ENCODE results near the gene ACAA2. TPM values are rescaled to one million over a fixed set of nuclear protein-coding genes. Genes with fewer than 3 reads are reported as not detected.

Gene ACAA2
- total RNA-seq, 1 experiment from 2014 or later: 6.5 TPM

DNA sequence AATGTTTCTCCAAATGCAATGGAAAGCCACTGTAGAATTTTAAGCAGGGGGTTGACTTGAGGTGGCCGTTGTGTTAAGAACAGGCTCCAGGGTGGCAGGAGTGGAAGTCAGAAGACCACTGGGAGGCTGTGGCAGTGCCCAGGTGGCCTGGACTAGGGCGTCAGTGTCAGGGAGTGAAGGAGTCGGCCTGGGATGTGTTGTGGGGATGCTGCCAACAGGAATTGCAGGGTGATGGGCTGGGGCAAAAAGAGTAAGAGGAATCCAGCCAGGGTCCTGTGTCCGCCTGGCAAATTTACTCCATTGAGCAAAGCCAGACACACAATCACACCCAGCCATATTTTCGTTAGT, 55.1 kb downstream of the ACAA2 start:
- Histone ChIP-seq H3K27ac (ENCODE audit: low read length) (no peak overlapping the region), H3K9me2 (replicated peaks; ENCODE audit: low read length) (no peaks in the 10 kb centered on the region), H3K27me3 (ENCODE audit: low read length) (no peaks in the 10 kb centered on the region), H3F3A (ENCODE audit: low read length, unreplicated experiment) (no peaks in the 10 kb centered on the region), H3K36me3 (ENCODE audit: low read depth, low read length) (no peaks in the 10 kb centered on the region), H3K9ac (ENCODE audit: low read length) (no peak overlapping the region), H3K79me2 (ENCODE audit: low read length) (no peaks in the 10 kb centered on the region), H4K20me1 (ENCODE audit: low read length) (no peaks in the 10 kb centered on the region), H3K9me3 (ENCODE audit: low read length) (no peaks in the 10 kb centered on the region), H3K4me3 (ENCODE audit: low read length) (no peak overlapping the region), H3K4me1 (ENCODE audit: insufficient read depth, low read length) (no peaks in the 10 kb centered on the region), H2AFZ (ENCODE audit: low read length) (no peak overlapping the region), H3K4me2 (ENCODE audit: low read length) (no peak overlapping the region)
- CTCF ChIA-PET: no interaction called here
- no TSS peak for BruUV-seq (replicated peaks)
- intact Hi-C loops (cut with micrococcal nuclease): no loop called here
- ATAC-seq (no peak), DNase-seq (no peak)
- POLR2A ChIA-PET (ENCODE audit: unreplicated experiment): no interaction called here
- TF ChIP-seq, protein P1, sequence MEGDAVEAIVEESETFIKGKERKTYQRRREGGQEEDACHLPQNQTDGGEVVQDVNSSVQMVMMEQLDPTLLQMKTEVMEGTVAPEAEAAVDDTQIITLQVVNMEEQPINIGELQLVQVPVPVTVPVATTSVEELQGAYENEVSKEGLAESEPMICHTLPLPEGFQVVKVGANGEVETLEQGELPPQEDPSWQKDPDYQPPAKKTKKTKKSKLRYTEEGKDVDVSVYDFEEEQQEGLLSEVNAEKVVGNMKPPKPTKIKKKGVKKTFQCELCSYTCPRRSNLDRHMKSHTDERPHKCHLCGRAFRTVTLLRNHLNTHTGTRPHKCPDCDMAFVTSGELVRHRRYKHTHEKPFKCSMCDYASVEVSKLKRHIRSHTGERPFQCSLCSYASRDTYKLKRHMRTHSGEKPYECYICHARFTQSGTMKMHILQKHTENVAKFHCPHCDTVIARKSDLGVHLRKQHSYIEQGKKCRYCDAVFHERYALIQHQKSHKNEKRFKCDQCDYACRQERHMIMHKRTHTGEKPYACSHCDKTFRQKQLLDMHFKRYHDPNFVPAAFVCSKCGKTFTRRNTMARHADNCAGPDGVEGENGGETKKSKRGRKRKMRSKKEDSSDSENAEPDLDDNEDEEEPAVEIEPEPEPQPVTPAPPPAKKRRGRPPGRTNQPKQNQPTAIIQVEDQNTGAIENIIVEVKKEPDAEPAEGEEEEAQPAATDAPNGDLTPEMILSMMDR (conservative IDR thresholded peaks at IDR 0.05; ENCODE audit: low read depth, low read length): no peak

DNA sequence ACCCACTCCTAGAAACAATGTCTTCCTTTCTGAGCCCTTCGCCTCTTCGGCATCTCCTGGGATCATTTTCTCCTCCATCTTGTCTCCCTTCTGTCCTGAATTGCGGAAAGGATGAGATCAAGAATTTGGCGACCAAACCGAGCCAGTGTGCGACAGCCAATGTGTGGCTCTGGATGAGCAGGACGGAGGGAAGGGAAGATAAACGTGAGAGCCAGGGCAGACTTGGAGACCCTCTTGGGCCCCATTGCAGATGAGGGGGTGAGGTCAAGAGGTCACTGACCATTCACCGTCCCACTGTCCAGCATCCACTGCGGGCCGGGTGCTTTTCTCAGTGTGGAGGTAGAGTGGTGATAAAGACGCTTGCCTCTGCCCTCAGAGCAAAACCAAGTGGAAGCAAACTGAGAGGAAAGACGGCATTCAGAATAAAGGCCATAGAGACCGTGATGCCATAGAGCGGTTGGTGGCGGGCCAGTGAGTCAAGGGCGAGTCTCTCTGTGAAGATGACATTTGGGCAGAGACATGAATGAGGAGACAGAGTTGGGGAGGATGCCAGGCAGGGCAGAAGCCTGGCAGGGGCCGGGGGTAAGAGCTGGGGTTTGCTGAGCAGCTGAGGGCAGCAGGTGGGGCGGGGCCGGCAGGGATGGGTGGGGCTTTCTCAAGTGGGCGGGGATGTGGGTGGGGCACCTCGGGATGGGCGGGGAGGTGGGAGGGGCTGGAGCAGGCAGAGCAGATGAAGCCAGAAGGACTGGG, 55.6 kb downstream of the ACAA2 start:
- Histone ChIP-seq H3K9me3 (ENCODE audit: low read length) (no peaks in the 10 kb centered on the region), H3K9ac (ENCODE audit: low read length) (no peak overlapping the region), H3F3A (ENCODE audit: low read length, unreplicated experiment) (no peaks in the 10 kb centered on the region), H3K27me3 (ENCODE audit: low read length) (no peaks in the 10 kb centered on the region), H4K20me1 (ENCODE audit: low read length) (no peaks in the 10 kb centered on the region), H3K9me2 (replicated peaks; ENCODE audit: low read length) (no peaks in the 10 kb centered on the region), H3K36me3 (ENCODE audit: low read depth, low read length) (no peaks in the 10 kb centered on the region), H3K4me1 (ENCODE audit: insufficient read depth, low read length) (no peaks in the 10 kb centered on the region), H2AFZ (ENCODE audit: low read length) (no peak overlapping the region), H3K4me2 (ENCODE audit: low read length) (no peak overlapping the region), H3K79me2 (ENCODE audit: low read length) (no peaks in the 10 kb centered on the region), H3K27ac (ENCODE audit: low read length) (no peak overlapping the region), H3K4me3 (ENCODE audit: low read length) (no peak overlapping the region)
- intact Hi-C loops (cut with micrococcal nuclease): no loop called here
- no peak for ATAC-seq
- DNase-seq: no peak
- CTCF ChIA-PET: no interaction called here
- BruUV-seq (replicated peaks): no TSS peak
- POLR2A ChIA-PET (ENCODE audit: unreplicated experiment): no interaction called here
- TF ChIP-seq, protein P1 (conservative IDR thresholded peaks at IDR 0.05; ENCODE audit: low read depth, low read length): no peak
- no peak for TF ChIP-seq EZH2 (IDR thresholded peaks at IDR 0.05; ENCODE audit: low read length, unreplicated experiment)
- TF ChIP-seq EZH2phosphoT487 (IDR thresholded peaks at IDR 0.05; ENCODE audit: borderline replicate concordance, low read length): no peak

DNA sequence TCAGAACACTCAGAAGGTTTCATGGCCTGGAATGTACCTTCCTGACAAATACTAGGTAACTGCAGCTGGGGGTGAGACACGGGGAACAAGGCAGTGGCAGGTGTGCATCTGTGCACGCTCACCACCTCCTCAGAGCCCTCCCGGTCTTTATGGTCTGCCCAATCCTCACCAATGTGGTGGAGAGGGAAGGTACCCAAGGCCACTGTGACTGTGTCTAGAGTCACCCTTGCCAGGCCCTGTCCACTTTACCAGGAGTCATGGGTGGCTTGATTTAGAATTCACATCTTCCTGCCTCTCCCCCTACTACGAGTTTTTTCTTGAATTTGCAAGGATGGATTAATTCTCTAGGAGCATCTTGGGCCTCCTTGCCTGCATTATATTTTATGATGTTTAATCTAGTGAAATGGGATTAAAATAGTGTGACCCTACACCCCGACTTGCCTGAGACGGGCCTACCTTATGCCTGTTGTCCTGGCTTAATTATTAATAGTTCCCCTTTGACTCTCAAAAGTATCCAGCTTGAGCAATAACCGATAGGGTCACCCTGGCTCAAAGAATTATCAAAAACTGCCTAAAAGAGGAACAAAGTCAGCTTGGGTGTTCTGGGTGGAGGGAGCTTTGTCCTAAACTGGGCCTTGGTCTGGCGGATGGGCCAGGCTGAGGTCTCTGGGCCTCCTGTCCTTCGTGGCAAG, 56.5 kb downstream of the ACAA2 start:
- intact Hi-C loops (cut with micrococcal nuclease): no loop called here
- Histone ChIP-seq H4K20me1 (ENCODE audit: low read length) (no peaks in the 10 kb centered on the region), H3K4me2 (ENCODE audit: low read length) (no peak overlapping the region), H3K36me3 (ENCODE audit: low read depth, low read length) (no peaks in the 10 kb centered on the region), H3K4me1 (ENCODE audit: insufficient read depth, low read length) (no peaks in the 10 kb centered on the region), H3K27me3 (ENCODE audit: low read length) (no peaks in the 10 kb centered on the region), H3K27ac (ENCODE audit: low read length) (no peak overlapping the region), H3K4me3 (ENCODE audit: low read length) (no peak overlapping the region), H3K79me2 (ENCODE audit: low read length) (no peaks in the 10 kb centered on the region), H3K9ac (ENCODE audit: low read length) (no peak overlapping the region), H3F3A (ENCODE audit: low read length, unreplicated experiment) (no peaks in the 10 kb centered on the region), H3K9me3 (ENCODE audit: low read length) (no peaks in the 10 kb centered on the region), H3K9me2 (replicated peaks; ENCODE audit: low read length) (no peaks in the 10 kb centered on the region), H2AFZ (ENCODE audit: low read length) (no peak overlapping the region)
- no peak for DNase-seq
- CTCF ChIA-PET: no interaction called here
- no peak for TF ChIP-seq EZH2 (IDR thresholded peaks at IDR 0.05; ENCODE audit: low read length, unreplicated experiment)
- TF ChIP-seq EZH2phosphoT487 (IDR thresholded peaks at IDR 0.05; ENCODE audit: borderline replicate concordance, low read length): no peak
- TF ChIP-seq, protein P1 (conservative IDR thresholded peaks at IDR 0.05; ENCODE audit: low read depth, low read length): no peak
- BruUV-seq (replicated peaks): no TSS peak
- POLR2A ChIA-PET (ENCODE audit: unreplicated experiment): no interaction called here
- ATAC-seq: no peak
